GM23338 (cell line): Measurements from ENCODE around the gene ZNF275. TPM values are rescaled to one million over a fixed set of nuclear protein-coding genes. Genes with fewer than 3 reads are reported as not detected.

Source experiments
- ATAC-seq: fragments of 200-7000 bp; cut with Tn5 transposase; 3 replicates; pipeline ENCODE4 v1.9.1; 2020
- DNase-seq: peaks from one replicate; pipeline ENCODE4 v3.0.0-alpha.2; 2015; ENCODE audit warnings: low spot score
- H2AFZ ChIP-seq: fragments of 200-600 bp; sonication (generic); 2 replicates; pipeline ENCODE4 v1.8.0; 2016; ENCODE audit warnings: antibody characterized with exemption, mild to moderate bottlenecking, moderate library complexity
- H3F3A ChIP-seq: fragments of 200-600 bp; sonication (generic); replicated peaks from 2 replicates; pipeline ENCODE4 v1.8.0; 2017; ENCODE audit warnings: antibody characterized with exemption, mixed run types, low read depth
- H3K27ac ChIP-seq: fragments of 200-600 bp; sonication (generic); 2 replicates; pipeline ENCODE4 v1.6.1; 2016; ENCODE audit warnings: low read depth
- H3K27me3 ChIP-seq: fragments of 200-600 bp; sonication (generic); 2 replicates; pipeline ENCODE4 v1.8.0; 2016; ENCODE audit warnings: mild to moderate bottlenecking, mixed run types, moderate library complexity; ENCODE audit not compliant: insufficient read depth
- H3K36me3 ChIP-seq: fragments of 200-600 bp; sonication (generic); 2 replicates; pipeline ENCODE4 v1.8.0; 2016; ENCODE audit warnings: mild to moderate bottlenecking; ENCODE audit not compliant: insufficient read depth
- H3K4me1 ChIP-seq: fragments of 200-600 bp; sonication (generic); 2 replicates; pipeline ENCODE4 v1.8.0; 2016; ENCODE audit warnings: mild to moderate bottlenecking, moderate library complexity; ENCODE audit not compliant: insufficient read depth
- H3K4me2 ChIP-seq: fragments of 200-600 bp; sonication (generic); 2 replicates; pipeline ENCODE4 v1.7.1; 2017; ENCODE audit warnings: mixed run types
- H3K4me3 ChIP-seq: fragments of 200-600 bp; sonication (generic); 2 replicates; pipeline ENCODE4 v1.6.1; 2016; ENCODE audit warnings: mixed run types
- H3K79me2 ChIP-seq: fragments of 200-600 bp; sonication (generic); replicated peaks from 2 replicates; pipeline ENCODE4 v1.8.0; 2017; ENCODE audit warnings: mild to moderate bottlenecking; ENCODE audit not compliant: insufficient read depth
- H3K9me2 ChIP-seq: fragments of 200-600 bp; sonication (generic); 2 replicates; pipeline ENCODE4 v1.8.0; 2017; ENCODE audit not compliant: insufficient read depth
- H4K20me1 ChIP-seq: fragments of 200-600 bp; sonication (generic); replicated peaks from 2 replicates; pipeline ENCODE4 v1.8.0; 2017; ENCODE audit warnings: mild to moderate bottlenecking; ENCODE audit not compliant: insufficient read depth
- H3K27ac Mint-ChIP-seq: 2 replicates; pipeline ENCODE4 v1.8.0; 2020; ENCODE audit warnings: inconsistent platforms, mild to moderate bottlenecking, moderate library complexity, mixed read lengths
- H3K27me3 Mint-ChIP-seq: 3 replicates; pipeline ENCODE4 v1.8.0; 2022; ENCODE audit warnings: low read depth, mild to moderate bottlenecking, moderate library complexity, mixed read lengths, inconsistent platforms; ENCODE audit not compliant: insufficient read depth, poor library complexity
- H3K36me3 Mint-ChIP-seq: 3 replicates; pipeline ENCODE4 v1.8.0; 2021; ENCODE audit warnings: low read depth, mild to moderate bottlenecking, inconsistent platforms, moderate library complexity, mixed read lengths
- H3K4me1 Mint-ChIP-seq: 3 replicates; pipeline ENCODE4 v1.8.0; 2020; ENCODE audit warnings: mild to moderate bottlenecking, inconsistent platforms, mixed read lengths
- H3K4me3 Mint-ChIP-seq: 3 replicates; pipeline ENCODE4 v1.8.0; 2021; ENCODE audit warnings: moderate library complexity, mild to moderate bottlenecking, inconsistent platforms, mixed read lengths
- H3K9me3 Mint-ChIP-seq: 3 replicates; pipeline ENCODE4 v1.8.0; 2020; ENCODE audit warnings: moderate library complexity, mild to moderate bottlenecking, inconsistent platforms, mixed read lengths
- CREB1 ChIP-seq: fragments of 250-450 bp; sonication (Bioruptor Pico); IDR thresholded peaks from 2 replicates; pipeline ENCODE4 v1.5.0; 2020; ENCODE audit warnings: low read depth, mild to moderate bottlenecking, moderate library complexity
- CTCF ChIP-seq, 2 experiments: fragments of 200-600 bp in 1 of 2; sonication (generic) in 1 of 2; conservative IDR thresholded peaks; 2 replicates each; pipeline versions ENCODE4 v1.5.1 to v1.6.1; 2016 to 2017; ENCODE audit warnings: antibody characterized with exemption in 2 of 2, low read depth in 2 of 2, mild to moderate bottlenecking in 2 of 2, moderate library complexity in 1 of 2
- ETS1 ChIP-seq: IDR thresholded peaks from 2 replicates; pipeline ENCODE4 v1.6.1; 2016; ENCODE audit warnings: antibody characterized with exemption
- EZH2 ChIP-seq: fragments of 200-600 bp; sonication (generic); IDR thresholded peaks from one replicate; pipeline ENCODE4 v1.8.0; 2017; ENCODE audit warnings: antibody characterized with exemption, mild to moderate bottlenecking, low read depth; ENCODE audit not compliant: unreplicated experiment
- EZH2phosphoT487 ChIP-seq: fragments of 200-600 bp; sonication (generic); IDR thresholded peaks from one replicate; pipeline ENCODE4 v1.8.1; 2018; ENCODE audit warnings: antibody characterized with exemption; ENCODE audit not compliant: unreplicated experiment
- JUNB ChIP-seq: IDR thresholded peaks from one replicate; pipeline ENCODE4 v1.6.1; 2016; ENCODE audit warnings: antibody characterized with exemption; ENCODE audit not compliant: unreplicated experiment
- NANOG ChIP-seq: IDR thresholded peaks from 2 replicates; pipeline ENCODE4 v1.6.1; 2016; ENCODE audit warnings: antibody characterized with exemption, borderline replicate concordance
- POLR2AphosphoS5 ChIP-seq: IDR thresholded peaks from 2 replicates; pipeline ENCODE4 v1.6.1; 2016; ENCODE audit warnings: antibody characterized with exemption, low read depth
- REST ChIP-seq: IDR thresholded peaks from one replicate; pipeline ENCODE4 v1.6.1; 2018; ENCODE audit warnings: antibody characterized with exemption; ENCODE audit not compliant: unreplicated experiment
- STAT1 ChIP-seq: IDR thresholded peaks from one replicate; pipeline ENCODE4 v1.6.1; 2016; ENCODE audit warnings: antibody characterized with exemption; ENCODE audit not compliant: unreplicated experiment
- ZNF114 ChIP-seq: fragments of 250-450 bp; sonication (Bioruptor Pico); IDR thresholded peaks from 2 replicates; pipeline ENCODE4 v1.5.0; 2020; ENCODE audit warnings: mild to moderate bottlenecking, moderate library complexity
- ZNF331 ChIP-seq: fragments of 250-450 bp; sonication (Bioruptor Pico); IDR thresholded peaks from 2 replicates; pipeline ENCODE4 v1.5.0; 2020; ENCODE audit warnings: low read depth, mild to moderate bottlenecking, moderate library complexity
- ZNF462 ChIP-seq: fragments of 250-450 bp; sonication (Bioruptor Pico); IDR thresholded peaks from 2 replicates; pipeline ENCODE4 v1.5.0; 2020; ENCODE audit warnings: mild to moderate bottlenecking, moderate library complexity
- polyA plus RNA-seq: library from polyadenylated mRNA; unstranded; fragments of >200 nt; fragmentation: Nextera tagmentation; extraction: Ambion mirVana; gene quantifications from 2 replicates; pipeline ENCODE4 v1.2.1, GENCODE V29; 2016
- total RNA-seq: library from RNA; depleted of rRNA; stranded (reverse); fragments of >200 nt; shearing (Covaris generic); gene quantifications from 2 replicates; pipeline ENCODE4 v1.2.3, GENCODE V29; 2014

Gene ZNF275
- total and polyA plus RNA-seq, 2 experiments from 2014 or later = 3.2 to 12.3 TPM

GRCh38 chrX:153388722-153389459, 54.9 kb downstream of the ZNF275 start:
- Histone ChIP-seq H3K9me2 (no peaks in the 10 kb centered on the region), H3K27me3 (no peaks in the 10 kb centered on the region), H3K4me2 (no peak overlapping the region), H3K27ac (no peak overlapping the region), H4K20me1 (no peaks in the 10 kb centered on the region), H3K36me3 (no peaks in the 10 kb centered on the region), H3K79me2 (no peaks in the 10 kb centered on the region), H3K4me1 (no peaks in the 10 kb centered on the region), H3F3A (no peaks in the 10 kb centered on the region), H2AFZ (no peak overlapping the region), H3K4me3 (no peak overlapping the region)
- no peaks in the 10 kb centered on the region for H3K27me3 Mint-ChIP-seq
- DNase-seq (no peak), ATAC-seq (no peak)
- no peak overlapping the region for H3K4me3 Mint-ChIP-seq
- no peak overlapping the region for H3K27ac Mint-ChIP-seq
- no peak for TF ChIP-seq EZH2phosphoT487
- no peak for TF ChIP-seq STAT1
- TF ChIP-seq ETS1 = no peak
- TF ChIP-seq CTCF (conservative IDR thresholded peaks at IDR 0.05; ENCODE audit: low read depth in 2 of 2) = no peak
- TF ChIP-seq ZNF462 (CRISPR knock-in tag) = no peak
- TF ChIP-seq CREB1 = no peak
- TF ChIP-seq POLR2AphosphoS5 = no peak
- no peak for TF ChIP-seq NANOG
- no peak for TF ChIP-seq EZH2
- no peak for TF ChIP-seq ZNF331 (CRISPR knock-in tag)
- TF ChIP-seq REST = no peak
- TF ChIP-seq JUNB = no peak
- TF ChIP-seq ZNF114 (CRISPR knock-in tag) = no peak
- H3K9me3 Mint-ChIP-seq = no peaks in the 10 kb centered on the region; the same call in 2 of the 3 replicates
- H3K4me1 Mint-ChIP-seq = no peaks in the 10 kb centered on the region
- no peaks in the 10 kb centered on the region for H3K36me3 Mint-ChIP-seq
